Endothelial cell of umbilical vein (primary cell): Measurements from ENCODE around the gene PCDHB14. TPM values are rescaled to one million over a fixed set of nuclear protein-coding genes. Genes with fewer than 3 reads are reported as not detected.
"Not testable (repeated sequence)": the region's sequence is repeated elsewhere in the genome, so short reads cannot be mapped to it uniquely, and the experiment has no call there.

Experiments used
- BruUV-seq: library from RNA; stranded (reverse); fragments of 400-500 nt; replicated peaks from 2 replicates; lab custom pipeline; 2021; lab: Mats Ljungman, UMichigan
- CTCF ChIA-PET: fragments of 300-600, 350-600 bp; sonication (Branson Sonifier 250); formaldehyde crosslinking; loops from one replicate; lab custom pipeline; 2021; ENCODE audit warnings: antibody characterized with exemption, inconsistent platforms; lab: Charles Lee
- POLR2A ChIA-PET: fragments of 300-600, 350-600 bp; sonication (Branson Sonifier 250); formaldehyde crosslinking; loops from one replicate; lab custom pipeline; 2021; ENCODE audit warnings: antibody characterized with exemption, inconsistent platforms; lab: Charles Lee
- DNase-seq: peaks from one replicate; pipeline ENCODE4 v3.0.0-alpha.2; 2011; ENCODE audit warnings: low read depth, low spot score
- FAIRE-seq: peaks from 2 replicates; lab custom pipeline; 2011; peaks lifted over from hg19 to GRCh38; lab: Jason Lieb, UNC
- H2AFZ ChIP-seq: 2 replicates; pipeline ENCODE4 v1.6.0; 2012; ENCODE audit warnings: low read depth, low read length, control low read depth, inconsistent platforms
- H3K27ac ChIP-seq: 2 replicates; pipeline ENCODE4 v1.5.1; 2011; ENCODE audit warnings: low read depth, mild to moderate bottlenecking, control low read depth, low read length, moderate library complexity; ENCODE audit not compliant: insufficient read depth
- H3K27me3 ChIP-seq, 2 experiments: 2 replicates each; pipeline versions ENCODE4 v1.6.0 to v1.6.1; 2011; ENCODE audit warnings: low read length in 2 of 2, mixed read lengths in 1 of 2; ENCODE audit not compliant: control insufficient read depth in 2 of 2, insufficient read depth in 2 of 2
- H3K36me3 ChIP-seq, 2 experiments: 2 replicates in 1 of 2; 3 replicates in 1 of 2; pipeline ENCODE4 v1.5.1; 2011; ENCODE audit warnings: low read length in 2 of 2, mild to moderate bottlenecking in 1 of 2, moderate library complexity in 1 of 2; ENCODE audit not compliant: control insufficient read depth in 2 of 2, insufficient read depth in 2 of 2; ENCODE audit errors: extremely low read depth in 1 of 2
- H3K4me1 ChIP-seq: 3 replicates; pipeline ENCODE4 v1.5.1; 2011; ENCODE audit warnings: mild to moderate bottlenecking, low read length; ENCODE audit not compliant: control insufficient read depth, insufficient read depth; ENCODE audit errors: extremely low read depth
- H3K4me2 ChIP-seq: 2 replicates; pipeline ENCODE4 v1.6.1; 2011; ENCODE audit warnings: low read length, control low read depth, mixed read lengths; ENCODE audit not compliant: insufficient read depth
- H3K4me3 ChIP-seq, 3 experiments: fragments of 200-600 bp in 1 of 3; sonication (generic), shearing (Covaris generic) in 1 of 3; replicated peaks in 1 of 3; 2 replicates each; pipeline ENCODE4 v1.5.1; 2011 to 2016; ENCODE audit warnings: control low read depth in 3 of 3, low read length in 3 of 3, mild to moderate bottlenecking in 2 of 3, inconsistent platforms in 1 of 3, low read depth in 1 of 3, moderate library complexity in 1 of 3; ENCODE audit not compliant: insufficient read depth in 1 of 3
- H3K79me2 ChIP-seq: 2 replicates; pipeline ENCODE4 v1.6.0; 2012; ENCODE audit warnings: low read length, inconsistent platforms; ENCODE audit not compliant: control insufficient read depth, insufficient read depth
- H3K9ac ChIP-seq: replicated peaks from 2 replicates; pipeline ENCODE3; 2011; ENCODE audit warnings: low read length, control low read depth; ENCODE audit not compliant: insufficient read depth; ENCODE audit errors: extremely low read depth
- H3K9me1 ChIP-seq: replicated peaks from 3 replicates; pipeline ENCODE4 v1.6.0; 2011; ENCODE audit warnings: mild to moderate bottlenecking, low read length; ENCODE audit not compliant: control insufficient read depth, insufficient read depth; ENCODE audit errors: extremely low read depth
- H3K9me3 ChIP-seq: replicated peaks from 2 replicates; pipeline ENCODE4 v1.5.1; 2012; ENCODE audit warnings: low read length, inconsistent platforms; ENCODE audit not compliant: control insufficient read depth, insufficient read depth
- H4K20me1 ChIP-seq: replicated peaks from 2 replicates; pipeline ENCODE3; 2011; ENCODE audit warnings: mild to moderate bottlenecking, low read length; ENCODE audit not compliant: control insufficient read depth, insufficient read depth; ENCODE audit errors: extremely low read depth
- EZH2 ChIP-seq: IDR thresholded peaks from 2 replicates; pipeline ENCODE4 v1.6.1; 2012; ENCODE audit warnings: borderline replicate concordance, low read depth, mild to moderate bottlenecking, moderate library complexity, low read length, inconsistent platforms; ENCODE audit not compliant: severe bottlenecking
- FOS ChIP-seq: IDR thresholded peaks from 2 replicates; pipeline ENCODE4 v1.6.1; 2011; ENCODE audit warnings: mild to moderate bottlenecking, low read length, moderate library complexity, borderline replicate concordance; ENCODE audit not compliant: insufficient read depth
- GATA2 ChIP-seq: IDR thresholded peaks from 2 replicates; pipeline ENCODE4 v1.7.0; 2011; ENCODE audit warnings: low read depth, mild to moderate bottlenecking, moderate library complexity, mixed read lengths, low read length; ENCODE audit not compliant: insufficient read length, insufficient read depth
- JUN ChIP-seq: IDR thresholded peaks from 2 replicates; pipeline ENCODE4 v1.6.1; 2011; ENCODE audit warnings: borderline replicate concordance, low read depth; ENCODE audit not compliant: insufficient read length, insufficient read depth
- MYC ChIP-seq: IDR thresholded peaks from one replicate; pipeline ENCODE4 v1.6.1; 2011; ENCODE audit warnings: mild to moderate bottlenecking, low read depth, low read length
- POLR2A ChIP-seq: IDR thresholded peaks from 2 replicates; pipeline ENCODE4 v1.6.1; 2012; ENCODE audit warnings: low read depth, mild to moderate bottlenecking, control low read depth, low read length
- POLR2AphosphoS5 ChIP-seq: IDR thresholded peaks from 2 replicates; pipeline ENCODE4 v1.6.1; 2012; ENCODE audit warnings: low read depth, mild to moderate bottlenecking, control low read depth, low read length, moderate library complexity; ENCODE audit not compliant: insufficient read depth
- dilution Hi-C: fragments of 300-500 bp; cut with MboI; formaldehyde crosslinking; loops from one replicate; pipeline ENCODE4 v1.15.0; 2019; ENCODE audit warnings: low sequenced_read_pairs; ENCODE audit not compliant: extremely low pct_ligation_motif_present
- intact Hi-C: fragments of 100-400 bp; cut with micrococcal nuclease; formaldehyde crosslinking; loops from one replicate; pipeline ENCODE4 v1.10.0; 2022
- polyA plus RNA-seq, 4 experiments: library from polyadenylated mRNA; depleted of rRNA in 3 of 4; stranded (reverse) in 3 of 4; unstranded in 1 of 4; fragments of >200 nt; gene quantifications; 2 replicates each; pipeline versions ENCODE4 v1.2.1 to v1.2.3, GENCODE V29; 2011 to 2012; ENCODE audit warnings: missing spikeins in 1 of 4
- total RNA-seq: library from RNA; stranded (reverse); gene quantifications from 2 replicates; pipeline ENCODE4 v1.2.3, GENCODE V29; 2021
- TF ChIP-seq, protein P1 (sequence below), 2 donors: IDR thresholded peaks; 1 replicate in 1 of 2; 2 replicates in 1 of 2; pipeline ENCODE4 v1.5.1; 2011; ENCODE audit warnings: low read length in 2 of 2, mild to moderate bottlenecking in 2 of 2, moderate library complexity in 2 of 2, control low read depth in 1 of 2, inconsistent platforms in 1 of 2, low read depth in 1 of 2; ENCODE audit not compliant: insufficient read depth in 1 of 2; ENCODE audit errors: extremely low read depth in 1 of 2
- TF ChIP-seq, protein P2 (sequence below): IDR thresholded peaks from 2 replicates; pipeline ENCODE4 v1.6.1; 2011; ENCODE audit not compliant: insufficient read depth, insufficient read length

Gene PCDHB14
- total and polyA plus RNA-seq, 2 donors (not counting 3 experiments of a cell fraction or from before 2014, with no cell fraction given): 0.72 to 1.0 TPM

DNA sequence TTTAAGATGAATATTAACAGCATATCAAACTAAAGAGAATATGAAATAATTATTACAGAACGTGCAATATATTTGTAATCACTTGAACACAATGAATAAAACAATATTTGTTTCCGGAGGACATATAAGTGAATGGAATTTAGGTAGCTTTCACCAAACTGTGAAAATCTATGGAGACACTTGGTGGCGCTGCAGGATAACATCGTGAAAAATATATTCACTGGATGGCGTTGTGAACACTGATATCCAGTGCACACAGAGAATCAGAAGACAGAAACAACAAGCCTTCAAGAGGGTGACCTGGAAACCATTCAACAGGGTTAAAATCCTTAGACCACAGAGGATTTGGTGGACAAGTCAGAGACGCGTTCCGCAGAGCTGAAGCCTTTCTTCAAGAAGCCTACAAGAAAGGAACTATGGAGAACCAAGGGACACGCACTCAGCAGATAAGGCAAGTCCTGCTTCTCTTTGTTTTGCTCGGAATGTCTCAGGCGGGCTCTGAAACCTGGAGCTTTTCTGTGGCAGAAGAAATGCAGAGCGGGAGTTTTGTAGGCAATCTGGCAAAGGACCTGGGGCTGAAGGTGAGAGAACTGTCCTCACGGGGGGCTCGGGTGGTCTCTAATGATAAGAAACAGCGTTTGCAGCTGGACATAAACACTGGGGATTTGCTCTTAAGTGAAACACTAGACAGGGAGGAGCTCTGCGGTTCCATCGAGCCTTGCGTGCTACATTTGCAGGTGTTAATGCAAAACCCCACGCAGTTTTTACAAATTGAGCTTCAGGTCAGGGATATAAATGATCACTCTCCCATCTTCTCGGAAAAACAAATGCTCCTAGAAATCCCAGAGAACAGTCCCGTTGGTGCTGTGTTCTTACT is 23.5 kb upstream of the PCDHB14 start, which contains the start of gene PCDHB11:
TSS of gene PCDHB11 (plus strand) at position 269 of the 877 bp plus-strand sequence. CDS start at position 417, 148 bp downstream.
- Histone ChIP-seq H3K27me3 (no peaks in the 10 kb centered on the region), H3K79me2 (no peaks in the 10 kb centered on the region), H3K4me2 (no peak within 1 kb of the TSS), H3K4me1 (no peaks in the 10 kb centered on the region), H3K9me3 (no peaks in the 10 kb centered on the region), H2AFZ (no peak within 1 kb of the TSS), H3K4me3 (no peak within 1 kb of the TSS), H3K9me1 (no peaks in the 10 kb centered on the region), H3K27ac (no peak within 1 kb of the TSS), H3K9ac (no peak within 1 kb of the TSS), H4K20me1 (no peaks in the 10 kb centered on the region), H3K36me3 (no peaks in the 10 kb centered on the region)
- intact Hi-C loops (no loop called here), dilution Hi-C loops (no loop called here)
- TF ChIP-seq, protein P1, sequence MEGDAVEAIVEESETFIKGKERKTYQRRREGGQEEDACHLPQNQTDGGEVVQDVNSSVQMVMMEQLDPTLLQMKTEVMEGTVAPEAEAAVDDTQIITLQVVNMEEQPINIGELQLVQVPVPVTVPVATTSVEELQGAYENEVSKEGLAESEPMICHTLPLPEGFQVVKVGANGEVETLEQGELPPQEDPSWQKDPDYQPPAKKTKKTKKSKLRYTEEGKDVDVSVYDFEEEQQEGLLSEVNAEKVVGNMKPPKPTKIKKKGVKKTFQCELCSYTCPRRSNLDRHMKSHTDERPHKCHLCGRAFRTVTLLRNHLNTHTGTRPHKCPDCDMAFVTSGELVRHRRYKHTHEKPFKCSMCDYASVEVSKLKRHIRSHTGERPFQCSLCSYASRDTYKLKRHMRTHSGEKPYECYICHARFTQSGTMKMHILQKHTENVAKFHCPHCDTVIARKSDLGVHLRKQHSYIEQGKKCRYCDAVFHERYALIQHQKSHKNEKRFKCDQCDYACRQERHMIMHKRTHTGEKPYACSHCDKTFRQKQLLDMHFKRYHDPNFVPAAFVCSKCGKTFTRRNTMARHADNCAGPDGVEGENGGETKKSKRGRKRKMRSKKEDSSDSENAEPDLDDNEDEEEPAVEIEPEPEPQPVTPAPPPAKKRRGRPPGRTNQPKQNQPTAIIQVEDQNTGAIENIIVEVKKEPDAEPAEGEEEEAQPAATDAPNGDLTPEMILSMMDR (IDR thresholded peaks at IDR 0.05; ENCODE audit: extremely low read depth in 1 of 2, insufficient read depth in 1 of 2, low read depth in 1 of 2, low read length in 2 of 2): no peak
- TF ChIP-seq GATA2 (no peak), EZH2 (no peak), POLR2A (no peak), FOS (no peak), JUN (no peak), MYC (no peak), POLR2AphosphoS5 (no peak)
- TF ChIP-seq, protein P2, sequence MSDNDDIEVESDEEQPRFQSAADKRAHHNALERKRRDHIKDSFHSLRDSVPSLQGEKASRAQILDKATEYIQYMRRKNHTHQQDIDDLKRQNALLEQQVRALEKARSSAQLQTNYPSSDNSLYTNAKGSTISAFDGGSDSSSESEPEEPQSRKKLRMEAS: no peak
- CTCF ChIA-PET: interaction anchor here (0.8 to 1.1 kb wide), 2 partner anchors 24 to 365 kb away, joined by 3 to 4 read pairs; partner anchors contain the start of gene PCDHB14
- FAIRE-seq: no peak
- DNase-seq: peak; percentile 2
- no TSS peak for BruUV-seq
- POLR2A ChIA-PET: no interaction called here

DNA sequence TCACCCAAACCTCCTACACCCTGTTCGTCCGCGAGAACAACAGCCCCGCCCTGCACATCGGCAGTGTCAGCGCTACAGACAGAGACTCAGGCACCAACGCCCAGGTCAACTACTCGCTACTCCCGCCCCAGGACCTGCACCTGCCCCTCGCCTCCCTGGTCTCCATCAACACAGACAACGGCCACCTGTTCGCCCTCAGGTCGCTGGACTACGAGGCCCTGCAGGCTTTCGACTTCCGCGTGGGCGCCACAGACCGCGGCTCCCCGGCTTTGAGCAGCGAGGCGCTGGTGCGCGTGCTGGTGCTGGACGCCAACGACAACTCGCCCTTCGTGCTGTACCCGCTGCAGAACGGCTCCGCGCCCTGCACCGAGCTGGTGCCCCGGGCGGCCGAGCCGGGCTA is 22.0 kb upstream of the PCDHB14 start:
- intact Hi-C loops, H3K4me1 ChIP-seq, H3K9ac ChIP-seq, H3K79me2 ChIP-seq, FAIRE-seq, H3K4me3 ChIP-seq, DNase-seq, dilution Hi-C loops, POLR2A ChIA-PET, BruUV-seq, H3K36me3 ChIP-seq, H4K20me1 ChIP-seq, H2AFZ ChIP-seq, H3K27ac ChIP-seq, H3K27me3 ChIP-seq, H3K9me3 ChIP-seq, H3K4me2 ChIP-seq, H3K9me1 ChIP-seq: not testable (repeated sequence)
- CTCF ChIA-PET: interaction anchor here (1.0 kb wide), 1 partner anchor 22 kb away, joined by 3 read pairs; the partner anchor contains the start of gene PCDHB14
